ENCODE measurements around the gene DCAF12. TPM values are rescaled to one million over a fixed set of nuclear protein-coding genes. Genes with fewer than 3 reads are reported as not detected.

DCAF12 gene
- total RNA-seq, 1 experiment from 2014 or later, result 40.2 TPM

DNA sequence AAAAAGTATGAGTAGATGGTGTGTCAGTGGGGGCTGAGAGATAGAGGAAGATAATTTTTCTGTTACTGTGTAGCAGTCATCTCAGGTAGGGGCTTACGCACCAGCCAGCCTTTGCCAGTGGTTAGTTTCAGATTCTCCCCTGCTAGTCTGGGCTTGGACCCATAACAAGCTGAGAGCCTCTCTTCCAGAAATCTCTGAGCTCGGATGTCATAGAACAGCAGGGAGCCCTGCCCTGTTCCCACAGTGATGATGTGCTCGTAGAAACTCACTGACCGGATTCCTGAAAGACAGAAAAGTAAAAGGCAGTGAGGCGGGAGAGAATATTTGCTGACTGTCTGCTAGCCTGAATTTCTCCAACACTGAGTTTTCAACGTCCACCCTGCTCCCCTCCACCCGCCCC, 37.2 kb downstream of the DCAF12 start:
- no peak overlapping the region for H2AFZ ChIP-seq (ENCODE audit: low read depth, low read length, poor library complexity, severe bottlenecking)
- no peaks in the 10 kb centered on the region for H3K4me1 ChIP-seq (ENCODE audit: control insufficient read depth in 1 of 2, insufficient read depth in 2 of 2, low read length in 2 of 2)
- no peak overlapping the region for H3K27ac ChIP-seq (ENCODE audit: low read depth, low read length)
- TF ChIP-seq, protein P1, sequence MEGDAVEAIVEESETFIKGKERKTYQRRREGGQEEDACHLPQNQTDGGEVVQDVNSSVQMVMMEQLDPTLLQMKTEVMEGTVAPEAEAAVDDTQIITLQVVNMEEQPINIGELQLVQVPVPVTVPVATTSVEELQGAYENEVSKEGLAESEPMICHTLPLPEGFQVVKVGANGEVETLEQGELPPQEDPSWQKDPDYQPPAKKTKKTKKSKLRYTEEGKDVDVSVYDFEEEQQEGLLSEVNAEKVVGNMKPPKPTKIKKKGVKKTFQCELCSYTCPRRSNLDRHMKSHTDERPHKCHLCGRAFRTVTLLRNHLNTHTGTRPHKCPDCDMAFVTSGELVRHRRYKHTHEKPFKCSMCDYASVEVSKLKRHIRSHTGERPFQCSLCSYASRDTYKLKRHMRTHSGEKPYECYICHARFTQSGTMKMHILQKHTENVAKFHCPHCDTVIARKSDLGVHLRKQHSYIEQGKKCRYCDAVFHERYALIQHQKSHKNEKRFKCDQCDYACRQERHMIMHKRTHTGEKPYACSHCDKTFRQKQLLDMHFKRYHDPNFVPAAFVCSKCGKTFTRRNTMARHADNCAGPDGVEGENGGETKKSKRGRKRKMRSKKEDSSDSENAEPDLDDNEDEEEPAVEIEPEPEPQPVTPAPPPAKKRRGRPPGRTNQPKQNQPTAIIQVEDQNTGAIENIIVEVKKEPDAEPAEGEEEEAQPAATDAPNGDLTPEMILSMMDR (IDR thresholded peaks at IDR 0.05 in 2 of 3, conservative IDR thresholded peaks at IDR 0.05 in 1 of 3; ENCODE audit: borderline replicate concordance in 1 of 3, insufficient read depth in 1 of 3, low read depth in 2 of 3, low read length in 2 of 3), result no peak
- no peak for TF ChIP-seq FOSL1 (IDR thresholded peaks at IDR 0.05; ENCODE audit: low read depth)
- no peak for TF ChIP-seq EGR1 (IDR thresholded peaks at IDR 0.05; ENCODE audit: low read depth)
- TF ChIP-seq JUND (IDR thresholded peaks at IDR 0.05), result no peak
- TF ChIP-seq, protein P2, sequence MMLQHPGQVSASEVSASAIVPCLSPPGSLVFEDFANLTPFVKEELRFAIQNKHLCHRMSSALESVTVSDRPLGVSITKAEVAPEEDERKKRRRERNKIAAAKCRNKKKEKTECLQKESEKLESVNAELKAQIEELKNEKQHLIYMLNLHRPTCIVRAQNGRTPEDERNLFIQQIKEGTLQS (IDR thresholded peaks at IDR 0.05), result no peak
- no peak for TF ChIP-seq POLR2A (IDR thresholded peaks at IDR 0.05; ENCODE audit: borderline replicate concordance, extremely low read depth, insufficient read depth, insufficient read length)
- TF ChIP-seq ZFX (IDR thresholded peaks at IDR 0.05), result no peak
- no peak for TF ChIP-seq YY1 (IDR thresholded peaks at IDR 0.05; ENCODE audit: extremely low read depth, insufficient replicate concordance, low read depth, low read length)
- no peak for TF ChIP-seq SP1 (IDR thresholded peaks at IDR 0.05; ENCODE audit: low read depth)
- no peak for TF ChIP-seq EZH2 (IDR thresholded peaks at IDR 0.05)
- TF ChIP-seq TCF7L2 (IDR thresholded peaks at IDR 0.05; ENCODE audit: borderline replicate concordance, extremely low read depth, insufficient read depth, insufficient read length), result no peak
- TF ChIP-seq, protein P3, sequence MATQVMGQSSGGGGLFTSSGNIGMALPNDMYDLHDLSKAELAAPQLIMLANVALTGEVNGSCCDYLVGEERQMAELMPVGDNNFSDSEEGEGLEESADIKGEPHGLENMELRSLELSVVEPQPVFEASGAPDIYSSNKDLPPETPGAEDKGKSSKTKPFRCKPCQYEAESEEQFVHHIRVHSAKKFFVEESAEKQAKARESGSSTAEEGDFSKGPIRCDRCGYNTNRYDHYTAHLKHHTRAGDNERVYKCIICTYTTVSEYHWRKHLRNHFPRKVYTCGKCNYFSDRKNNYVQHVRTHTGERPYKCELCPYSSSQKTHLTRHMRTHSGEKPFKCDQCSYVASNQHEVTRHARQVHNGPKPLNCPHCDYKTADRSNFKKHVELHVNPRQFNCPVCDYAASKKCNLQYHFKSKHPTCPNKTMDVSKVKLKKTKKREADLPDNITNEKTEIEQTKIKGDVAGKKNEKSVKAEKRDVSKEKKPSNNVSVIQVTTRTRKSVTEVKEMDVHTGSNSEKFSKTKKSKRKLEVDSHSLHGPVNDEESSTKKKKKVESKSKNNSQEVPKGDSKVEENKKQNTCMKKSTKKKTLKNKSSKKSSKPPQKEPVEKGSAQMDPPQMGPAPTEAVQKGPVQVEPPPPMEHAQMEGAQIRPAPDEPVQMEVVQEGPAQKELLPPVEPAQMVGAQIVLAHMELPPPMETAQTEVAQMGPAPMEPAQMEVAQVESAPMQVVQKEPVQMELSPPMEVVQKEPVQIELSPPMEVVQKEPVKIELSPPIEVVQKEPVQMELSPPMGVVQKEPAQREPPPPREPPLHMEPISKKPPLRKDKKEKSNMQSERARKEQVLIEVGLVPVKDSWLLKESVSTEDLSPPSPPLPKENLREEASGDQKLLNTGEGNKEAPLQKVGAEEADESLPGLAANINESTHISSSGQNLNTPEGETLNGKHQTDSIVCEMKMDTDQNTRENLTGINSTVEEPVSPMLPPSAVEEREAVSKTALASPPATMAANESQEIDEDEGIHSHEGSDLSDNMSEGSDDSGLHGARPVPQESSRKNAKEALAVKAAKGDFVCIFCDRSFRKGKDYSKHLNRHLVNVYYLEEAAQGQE (IDR thresholded peaks at IDR 0.05; ENCODE audit: low read depth), result no peak
- TF ChIP-seq SIN3A (IDR thresholded peaks at IDR 0.05; ENCODE audit: low read depth), result no peak
- H3K4me3 ChIP-seq (replicated peaks in 1 of 2; ENCODE audit: low read depth in 1 of 2, low read length in 2 of 2), result no peak overlapping the region
- H3K27me3 ChIP-seq (ENCODE audit: insufficient read depth, low read length), result no peaks in the 10 kb centered on the region
- CTCF ChIA-PET, result no interaction called here
- no peak for DNase-seq (ENCODE audit: low read depth, low spot score)
- peaks cover 45 to 54% of the 10 kb centered on the region in 2 experiments for H3K36me3 ChIP-seq (ENCODE audit: control insufficient read depth in 1 of 2, insufficient read depth in 2 of 2, low read length in 2 of 2)
- BruUV-seq (replicated peaks), result no TSS peak
- H4K20me1 ChIP-seq (ENCODE audit: insufficient read depth), result no peaks in the 10 kb centered on the region
- no peak for ATAC-seq
- H3K9ac ChIP-seq (ENCODE audit: low read length), result no peak overlapping the region
- POLR2A ChIA-PET, result no interaction called here
- RAD21 ChIA-PET (ENCODE audit: low non-redundant PET in 1 of 2, low total read pairs in 2 of 2, uncharacterized antibody in 2 of 2, unreplicated experiment in 2 of 2), result no interaction called here
- intact Hi-C loops (cut with micrococcal nuclease), result no loop called here
- H3K9me2 ChIP-seq (ENCODE audit: insufficient read depth), result no peaks in the 10 kb centered on the region
- no peaks in the 10 kb centered on the region for H3K9me3 ChIP-seq (ENCODE audit: control insufficient read depth in 1 of 2, insufficient read depth in 1 of 2, low read depth in 1 of 2, low read length in 2 of 2)
- H3K4me2 ChIP-seq (ENCODE audit: low read length), result no peak overlapping the region
- H3K79me2 ChIP-seq (ENCODE audit: insufficient read depth, low read length), result no peaks in the 10 kb centered on the region
